HUES48 (cell line): ENCODE data around the gene DNMT3A.
A peak's percentile ranks its signal among the peaks of the same experiment; 100 is the strongest.

Source experiments
- H3K27ac ChIP-seq: one replicate; pipeline ENCODE4 v1.7.0; 2013; ENCODE audit warnings: low read depth, low read length, inconsistent platforms
- H3K27me3 ChIP-seq: 2 replicates; pipeline ENCODE4 v1.6.1; 2013; ENCODE audit warnings: mild to moderate bottlenecking, low read length; ENCODE audit not compliant: control insufficient read depth, insufficient read depth
- H3K36me3 ChIP-seq: 2 replicates; pipeline ENCODE4 v1.6.1; 2013; ENCODE audit warnings: low read length; ENCODE audit not compliant: control insufficient read depth, insufficient read depth
- H3K4me1 ChIP-seq: 2 replicates; pipeline ENCODE4 v1.6.1; 2013; ENCODE audit warnings: mild to moderate bottlenecking, low read length; ENCODE audit not compliant: control insufficient read depth, insufficient read depth
- H3K4me3 ChIP-seq: 2 replicates; pipeline ENCODE4 v1.5.1; 2013; ENCODE audit warnings: mild to moderate bottlenecking, low read depth, low read length
- H3K9ac ChIP-seq: 2 replicates; pipeline ENCODE4 v1.6.1; 2013; ENCODE audit warnings: mild to moderate bottlenecking, low read depth, low read length, moderate library complexity
- H3K9me3 ChIP-seq: 2 replicates; pipeline ENCODE4 v1.6.1; 2013; ENCODE audit warnings: low read length; ENCODE audit not compliant: control insufficient read depth, insufficient read depth

Gene DNMT3A

GRCh38 chr2:25312958-25313710 lies 28.6 kb downstream of the DNMT3A start:
- no peak overlapping the region for H3K9ac ChIP-seq

GRCh38 chr2:25311865-25312575 lies 29.7 kb downstream of the DNMT3A start:
- no peak overlapping the region for H3K4me3 ChIP-seq
- H3K27ac ChIP-seq = peak overlapping the region; percentile 55
- no peaks in the 10 kb centered on the region for H3K27me3 ChIP-seq
- no peak overlapping the region for H3K9ac ChIP-seq
- H3K4me1 ChIP-seq = peaks cover 37% of the 10 kb centered on the region
- H3K36me3 ChIP-seq = no peaks in the 10 kb centered on the region
- H3K9me3 ChIP-seq = no peaks in the 10 kb centered on the region

More at GRCh38 chr2:25312958-25313710, 28.6 kb downstream of the DNMT3A start:
- no peaks in the 10 kb centered on the region for H3K36me3 ChIP-seq
- no peak overlapping the region for H3K4me3 ChIP-seq
- no peaks in the 10 kb centered on the region for H3K9me3 ChIP-seq
- H3K27ac ChIP-seq = peak overlapping the region; percentile 2
- peaks cover 37% of the 10 kb centered on the region for H3K4me1 ChIP-seq
- H3K27me3 ChIP-seq = no peaks in the 10 kb centered on the region

GRCh38 chr2:25310965-25311864 lies 30.5 kb downstream of the DNMT3A start:
- Histone ChIP-seq H3K9me3 (no peaks in the 10 kb centered on the region), H3K36me3 (no peaks in the 10 kb centered on the region), H3K27ac (peak overlapping the region; percentile 71), H3K27me3 (no peaks in the 10 kb centered on the region), H3K4me1 (peaks cover 37% of the 10 kb centered on the region), H3K4me3 (no peak overlapping the region), H3K9ac (no peak overlapping the region)

- Histone ChIP-seq H3K27ac (peak overlapping the region; percentile 71), H3K9ac (no peak overlapping the region), H3K27me3 (no peaks in the 10 kb centered on the region), H3K4me3 (no peak overlapping the region), H3K36me3 (no peaks in the 10 kb centered on the region), H3K4me1 (peaks cover 37% of the 10 kb centered on the region), H3K9me3 (no peaks in the 10 kb centered on the region)
These were observed 31.1 kb downstream of the DNMT3A start for GRCh38 chr2:25310709-25310964.

GRCh38 chr2:25309402-25309801 lies 32.3 kb downstream of the DNMT3A start:
- H3K4me1 ChIP-seq = peaks cover 27% of the 10 kb centered on the region

GRCh38 chr2:25308599-25308998 lies 33.1 kb downstream of the DNMT3A start:
- Histone ChIP-seq H3K9ac (no peak overlapping the region), H3K27ac (no peak overlapping the region), H3K4me1 (peaks cover 35% of the 10 kb centered on the region), H3K9me3 (no peaks in the 10 kb centered on the region), H3K4me3 (no peak overlapping the region), H3K27me3 (no peaks in the 10 kb centered on the region), H3K36me3 (no peaks in the 10 kb centered on the region)

More at GRCh38 chr2:25309402-25309801, 32.3 kb downstream of the DNMT3A start:
- Histone ChIP-seq H3K36me3 (no peaks in the 10 kb centered on the region), H3K4me3 (no peak overlapping the region), H3K9me3 (no peaks in the 10 kb centered on the region), H3K9ac (no peak overlapping the region), H3K27ac (no peak overlapping the region), H3K27me3 (no peaks in the 10 kb centered on the region)

- Histone ChIP-seq H3K27me3 (no peaks in the 10 kb centered on the region), H3K27ac (no peak overlapping the region), H3K4me3 (no peak overlapping the region), H3K4me1 (peaks cover 29% of the 10 kb centered on the region), H3K9me3 (no peaks in the 10 kb centered on the region), H3K9ac (no peak overlapping the region), H3K36me3 (no peaks in the 10 kb centered on the region)
These were observed 33.7 kb downstream of the DNMT3A start for GRCh38 chr2:25307949-25308557.

GRCh38 chr2:25306777-25307368 lies 34.9 kb downstream of the DNMT3A start:
- no peaks in the 10 kb centered on the region for H3K9me3 ChIP-seq
- no peak overlapping the region for H3K9ac ChIP-seq
- H3K4me1 ChIP-seq = peaks cover 24% of the 10 kb centered on the region
- no peak overlapping the region for H3K4me3 ChIP-seq
- no peaks in the 10 kb centered on the region for H3K27me3 ChIP-seq
- no peak overlapping the region for H3K27ac ChIP-seq
- H3K36me3 ChIP-seq = no peaks in the 10 kb centered on the region

GRCh38 chr2:25305775-25306174 lies 36.0 kb downstream of the DNMT3A start:
- Histone ChIP-seq H3K36me3 (no peaks in the 10 kb centered on the region), H3K27me3 (no peaks in the 10 kb centered on the region), H3K27ac (no peak overlapping the region), H3K9ac (no peak overlapping the region), H3K4me1 (peaks cover 15% of the 10 kb centered on the region), H3K4me3 (no peak overlapping the region), H3K9me3 (no peaks in the 10 kb centered on the region)

GRCh38 chr2:25304826-25305596 lies 36.7 kb downstream of the DNMT3A start:
- Histone ChIP-seq H3K4me1 (peaks cover 9% of the 10 kb centered on the region), H3K27ac (no peak overlapping the region), H3K9me3 (no peaks in the 10 kb centered on the region), H3K9ac (no peak overlapping the region), H3K27me3 (no peaks in the 10 kb centered on the region), H3K4me3 (no peak overlapping the region), H3K36me3 (no peaks in the 10 kb centered on the region)
